Natural killer cell (primary cell): ENCODE results near the gene PINLYP. TPM values are rescaled to one million over a fixed set of nuclear protein-coding genes. Genes with fewer than 3 reads are reported as not detected.

Experiments used
- ATAC-seq, 3 donors: fragments of 150-1000 bp in 2 of 3; fragments of 200-7000 bp in 1 of 3; cut with Tn5 transposase; 1 replicate in 1 of 3; 2 replicates in 2 of 3; pipeline ENCODE4 v1.10.0; 2021; ENCODE audit warnings: mild to moderate bottlenecking in 2 of 3, moderate library complexity in 2 of 3
- DNase-seq, 2 donors: peaks; one replicate each; pipeline versions ENCODE4 v3.0.0 to v3.0.0-alpha.2; 2013 to 2021; ENCODE audit warnings: mixed read lengths in 1 of 2
- H3K27ac ChIP-seq: one replicate; pipeline ENCODE4 v1.5.1; 2013; ENCODE audit warnings: mild to moderate bottlenecking, low read length
- H3K27me3 ChIP-seq: one replicate; pipeline ENCODE4 v1.6.1; 2013; ENCODE audit warnings: low read length; ENCODE audit not compliant: control insufficient read depth, insufficient read depth
- H3K36me3 ChIP-seq: one replicate; pipeline ENCODE4 v1.6.1; 2013; ENCODE audit warnings: low read length; ENCODE audit not compliant: control insufficient read depth, insufficient read depth
- H3K4me1 ChIP-seq: one replicate; pipeline ENCODE4 v1.6.1; 2013; ENCODE audit warnings: low read length; ENCODE audit not compliant: control insufficient read depth, insufficient read depth
- H3K4me3 ChIP-seq: one replicate; pipeline ENCODE4 v1.5.1; 2013; ENCODE audit warnings: low read length
- H3K9me3 ChIP-seq: one replicate; pipeline ENCODE4 v1.6.1; 2013; ENCODE audit warnings: low read length; ENCODE audit not compliant: control insufficient read depth, insufficient read depth
- H3K27ac Mint-ChIP-seq, 2 donors: one replicate each; pipeline ENCODE4 v1.8.0; 2022; ENCODE audit warnings: mild to moderate bottlenecking in 2 of 2, mixed read lengths in 2 of 2, moderate library complexity in 1 of 2
- H3K27me3 Mint-ChIP-seq, 2 donors: one replicate each; pipeline ENCODE4 v1.8.0; 2022; ENCODE audit warnings: low read depth in 2 of 2, mixed read lengths in 2 of 2
- H3K36me3 Mint-ChIP-seq: one replicate; pipeline ENCODE4 v1.8.0; 2022; ENCODE audit warnings: mixed read lengths
- H3K4me1 Mint-ChIP-seq, 2 donors: one replicate each; pipeline ENCODE4 v1.8.0; 2022; ENCODE audit warnings: mixed read lengths in 2 of 2
- H3K4me3 Mint-ChIP-seq: one replicate; pipeline ENCODE4 v1.8.0; 2022; ENCODE audit warnings: mild to moderate bottlenecking, moderate library complexity, mixed read lengths
- H3K9me3 Mint-ChIP-seq, 2 donors: one replicate each; pipeline ENCODE4 v1.8.0; 2022; ENCODE audit warnings: mixed read lengths in 2 of 2
- WGBS: methylation state at CpG from one replicate; pipeline ENCODE4 v1.1.7; 2013; ENCODE audit warnings: missing lambda C conversion rate; ENCODE audit not compliant: insufficient coverage; 5-methylcytosine and 5-hydroxymethylcytosine counted together
- intact Hi-C: fragments of 100-400 bp; cut with micrococcal nuclease; formaldehyde crosslinking; loops from one replicate; pipeline ENCODE4 v1.14.2; 2022
- total RNA-seq, 4 donors: library from RNA; stranded (reverse); fragments of 120-200 nt in 1 of 4; gene quantifications; one replicate each; pipeline versions ENCODE4 v1.2.3 to v1.2.4, GENCODE V29; 2013 to 2022
- TF ChIP-seq, protein P1 (sequence below): fragments of 200-600 bp; IDR thresholded peaks from one replicate; pipeline ENCODE4 v1.8.0; 2022; ENCODE audit warnings: antibody characterized with exemption

PINLYP gene
- total RNA-seq, 3 donors from 2014 or later (not counting 1 experiment from before 2014, with no cell fraction given): 1.7 to 3.0 (median 2.4) TPM

DNA sequence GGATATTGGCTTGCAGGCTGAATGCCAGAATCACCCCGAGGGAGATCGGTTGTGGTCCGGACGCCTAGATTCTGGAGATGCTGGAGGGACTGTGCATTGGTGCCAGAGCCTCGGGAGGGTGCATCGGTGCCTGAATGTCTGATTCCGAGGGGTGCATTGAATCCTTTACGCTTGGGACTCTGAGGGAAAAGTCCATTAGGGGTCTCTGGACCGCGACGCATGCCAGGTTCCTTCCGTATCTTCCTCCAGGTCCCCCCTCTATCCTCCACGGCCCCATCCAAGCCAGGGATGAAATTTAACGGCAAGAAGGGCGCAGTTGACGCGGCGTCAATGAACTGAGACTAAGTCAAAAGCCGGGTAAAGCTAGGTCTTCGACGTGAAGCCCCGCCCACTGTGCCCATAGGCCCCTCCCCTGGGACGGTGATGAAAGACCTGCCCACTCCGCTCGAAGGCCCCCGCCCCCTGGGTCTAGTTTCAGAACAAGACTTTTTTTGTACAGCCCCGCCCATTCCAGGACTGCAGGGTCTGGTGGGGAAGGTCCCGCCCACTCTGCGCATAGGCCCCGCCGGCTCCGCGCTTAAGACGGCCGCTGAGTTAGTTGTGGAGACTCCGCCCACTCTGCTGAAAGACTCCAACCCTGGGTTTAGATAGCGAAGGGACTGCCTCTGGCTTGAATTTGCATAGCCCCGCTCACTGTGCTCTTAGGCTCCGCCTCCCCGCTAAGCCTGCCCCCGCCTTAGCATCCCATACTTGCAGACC lies 41.9 kb upstream of the PINLYP start:
- H3K27ac Mint-ChIP-seq: peak overlapping the region; percentile 90 to 93
- intact Hi-C loops: loop anchor here (1.0 to 2.0 kb wide), 3 partner anchors 29 to 70 kb away; no protein-coding TSS in a partner anchor
- WGBS: 2% methylated on average over 41 of the region's 41 CpGs

DNA sequence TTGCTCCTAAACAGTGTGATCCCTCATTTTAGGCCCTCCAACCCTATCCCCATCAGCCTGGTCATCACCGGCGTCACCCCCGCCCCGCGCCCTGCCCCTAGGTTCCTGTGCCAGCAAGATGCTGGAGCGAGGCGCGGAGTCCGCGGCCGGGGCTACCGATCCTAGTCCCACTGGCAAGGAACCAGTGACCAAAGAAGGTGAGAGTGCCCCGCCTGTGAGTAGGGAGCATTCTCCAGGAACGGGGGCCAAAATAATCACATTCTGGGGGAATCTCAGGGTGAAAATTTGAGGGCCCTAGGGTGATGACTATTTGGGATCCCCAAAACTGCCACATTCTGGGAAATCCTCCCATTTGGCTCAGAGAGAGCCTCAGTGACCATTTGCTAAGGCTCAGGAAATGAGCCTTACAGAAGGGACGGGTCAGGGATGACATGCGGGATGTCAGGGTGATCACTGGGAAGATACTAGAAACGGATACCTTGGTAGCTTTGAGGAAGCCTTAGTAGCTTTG lies 41.2 kb upstream of the PINLYP start:
- TF ChIP-seq, protein P1, sequence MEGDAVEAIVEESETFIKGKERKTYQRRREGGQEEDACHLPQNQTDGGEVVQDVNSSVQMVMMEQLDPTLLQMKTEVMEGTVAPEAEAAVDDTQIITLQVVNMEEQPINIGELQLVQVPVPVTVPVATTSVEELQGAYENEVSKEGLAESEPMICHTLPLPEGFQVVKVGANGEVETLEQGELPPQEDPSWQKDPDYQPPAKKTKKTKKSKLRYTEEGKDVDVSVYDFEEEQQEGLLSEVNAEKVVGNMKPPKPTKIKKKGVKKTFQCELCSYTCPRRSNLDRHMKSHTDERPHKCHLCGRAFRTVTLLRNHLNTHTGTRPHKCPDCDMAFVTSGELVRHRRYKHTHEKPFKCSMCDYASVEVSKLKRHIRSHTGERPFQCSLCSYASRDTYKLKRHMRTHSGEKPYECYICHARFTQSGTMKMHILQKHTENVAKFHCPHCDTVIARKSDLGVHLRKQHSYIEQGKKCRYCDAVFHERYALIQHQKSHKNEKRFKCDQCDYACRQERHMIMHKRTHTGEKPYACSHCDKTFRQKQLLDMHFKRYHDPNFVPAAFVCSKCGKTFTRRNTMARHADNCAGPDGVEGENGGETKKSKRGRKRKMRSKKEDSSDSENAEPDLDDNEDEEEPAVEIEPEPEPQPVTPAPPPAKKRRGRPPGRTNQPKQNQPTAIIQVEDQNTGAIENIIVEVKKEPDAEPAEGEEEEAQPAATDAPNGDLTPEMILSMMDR: no peak
- intact Hi-C loops: loop anchor here (1.0 kb wide), 1 partner anchor 60 kb away; no protein-coding TSS in a partner anchor
- peaks cover 0 to 2% of the 10 kb centered on the region in 2 donors for H3K9me3 Mint-ChIP-seq
- H3K4me1 ChIP-seq: peaks cover 23% of the 10 kb centered on the region
- peak overlapping the region; percentile 77 for H3K27ac ChIP-seq
- H3K27ac Mint-ChIP-seq: peak overlapping the region; percentile 90 to 93
- peaks cover 11% of the 10 kb centered on the region for H3K36me3 Mint-ChIP-seq
- H3K4me3 Mint-ChIP-seq: peak overlapping the region; percentile 97
- ATAC-seq: no peak
- no peaks in the 10 kb centered on the region for H3K27me3 ChIP-seq
- 76% methylated on average over 17 of the region's 17 CpGs for WGBS
- peaks cover 30 to 34% of the 10 kb centered on the region in 2 donors for H3K4me1 Mint-ChIP-seq
- H3K27me3 Mint-ChIP-seq: no peaks in the 10 kb centered on the region
- no peak for DNase-seq
- peaks cover 10% of the 10 kb centered on the region for H3K36me3 ChIP-seq
- H3K9me3 ChIP-seq: peaks cover 3% of the 10 kb centered on the region
- no peak overlapping the region for H3K4me3 ChIP-seq

More for the DNA sequence above, 41.9 kb upstream of the PINLYP start:
- Mint-ChIP-seq H3K27me3 (no peaks in the 10 kb centered on the region), H3K36me3 (peaks cover 5% of the 10 kb centered on the region), H3K4me1 (peaks cover 30 to 34% of the 10 kb centered on the region in 2 donors), H3K4me3 (peak overlapping the region; percentile 97), H3K9me3 (no peaks in the 10 kb centered on the region)
- peak overlapping the region; percentile 78 for H3K4me3 ChIP-seq
- ATAC-seq: peak; percentile 82 to 94 (median 85)
- TF ChIP-seq, protein P1: no peak
- H3K4me1 ChIP-seq: peaks cover 23% of the 10 kb centered on the region
- H3K27ac ChIP-seq: peak overlapping the region; percentile 77
- H3K36me3 ChIP-seq: peaks cover 4% of the 10 kb centered on the region
- no peaks in the 10 kb centered on the region for H3K27me3 ChIP-seq
- peak; percentile 94 to 97 for DNase-seq
- H3K9me3 ChIP-seq: peaks cover under 1% of the 10 kb centered on the region

DNA sequence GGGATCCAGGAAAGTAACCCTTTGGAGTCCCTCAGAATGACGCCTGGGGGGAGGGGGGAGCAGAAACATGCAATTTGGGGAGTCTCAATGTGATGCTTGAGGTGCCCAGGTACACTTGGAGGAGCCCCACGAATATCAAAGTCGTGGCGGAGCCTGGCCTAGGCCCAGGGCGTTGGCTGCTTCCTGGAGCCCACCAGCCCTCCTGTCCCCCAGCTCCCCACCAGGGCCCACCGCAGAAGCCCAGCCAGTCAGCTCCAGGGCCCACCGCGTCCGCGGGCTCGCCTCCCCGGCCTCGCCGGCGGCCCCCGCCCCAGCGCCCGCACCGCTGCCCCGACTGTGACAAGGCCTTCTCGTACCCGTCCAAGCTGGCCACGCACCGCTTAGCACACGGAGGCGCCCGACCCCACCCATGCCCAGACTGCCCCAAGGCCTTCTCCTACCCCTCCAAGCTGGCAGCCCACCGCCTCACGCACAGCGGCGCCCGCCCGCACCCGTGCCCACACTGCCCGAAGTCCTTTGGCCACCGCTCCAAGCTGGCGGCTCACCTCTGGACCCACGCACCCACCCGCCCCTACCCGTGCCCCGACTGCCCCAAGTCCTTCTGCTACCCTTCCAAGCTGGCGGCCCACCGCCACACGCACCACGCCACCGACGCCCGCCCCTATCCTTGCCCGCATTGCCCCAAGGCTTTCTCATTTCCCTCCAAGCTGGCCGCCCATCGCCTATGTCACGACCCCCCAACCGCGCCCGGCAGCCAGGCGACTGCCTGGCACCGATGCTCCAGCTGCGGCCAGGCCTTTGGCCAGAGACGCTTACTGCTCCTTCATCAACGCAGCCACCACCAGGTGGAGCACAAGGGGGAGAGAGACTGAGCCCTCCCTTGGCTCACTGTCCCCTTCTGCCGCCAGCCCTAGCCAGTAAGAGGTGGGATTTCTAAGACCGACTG lies 40.5 kb upstream of the PINLYP start:
- peaks cover 11% of the 10 kb centered on the region for H3K36me3 ChIP-seq
- intact Hi-C loops: loop anchor here (1.0 kb wide), 1 partner anchor 59 kb away; no protein-coding TSS in a partner anchor
- Mint-ChIP-seq H3K36me3 (peaks cover 13% of the 10 kb centered on the region), H3K4me1 (peaks cover 30 to 34% of the 10 kb centered on the region in 2 donors), H3K27me3 (no peaks in the 10 kb centered on the region), H3K27ac (peak overlapping the region; percentile 92 to 93), H3K9me3 (peaks cover 0 to 2% of the 10 kb centered on the region in 2 donors), H3K4me3 (peak overlapping the region; percentile 67)
- peaks cover 23% of the 10 kb centered on the region for H3K4me1 ChIP-seq
- ATAC-seq (no peak), DNase-seq (peak; percentile 44 to 58)
- TF ChIP-seq, protein P1: peak; percentile 22
- peaks cover 3% of the 10 kb centered on the region for H3K9me3 ChIP-seq
- H3K4me3 ChIP-seq: no peak overlapping the region
- 90% methylated on average over 62 of the region's 62 CpGs for WGBS
- H3K27ac ChIP-seq: no peak overlapping the region
- no peaks in the 10 kb centered on the region for H3K27me3 ChIP-seq
